Subcutaneous abdominal adipose tissue (tissue), 5 donors: Measurements from ENCODE around the gene GRIFIN.
A peak's percentile ranks its signal among the peaks of the same experiment; 100 is the strongest.
"Not testable (repeated sequence)": the region's sequence is repeated elsewhere in the genome, so short reads cannot be mapped to it uniquely, and the experiment has no call there.

Source experiments
- H3K27ac ChIP-seq: one replicate; pipeline ENCODE4 v1.7.0; 2013; ENCODE audit warnings: low read depth, mild to moderate bottlenecking, inconsistent platforms, low read length, moderate library complexity
- H3K27me3 ChIP-seq, 5 donors: one replicate each; pipeline ENCODE4 v1.7.0; 2013; ENCODE audit warnings: low read length in 5 of 5, inconsistent platforms in 1 of 5; ENCODE audit not compliant: control insufficient read depth in 5 of 5, insufficient read depth in 4 of 5
- H3K36me3 ChIP-seq, 5 donors: one replicate each; pipeline ENCODE4 v1.7.0; 2013; ENCODE audit warnings: low read length in 5 of 5; ENCODE audit not compliant: control insufficient read depth in 5 of 5, insufficient read depth in 5 of 5
- H3K4me1 ChIP-seq, 5 donors: one replicate each; pipeline ENCODE4 v1.7.0; 2013; ENCODE audit warnings: low read length in 5 of 5, mild to moderate bottlenecking in 3 of 5, moderate library complexity in 1 of 5; ENCODE audit not compliant: control insufficient read depth in 5 of 5, insufficient read depth in 5 of 5
- H3K4me3 ChIP-seq, 5 donors: one replicate each; pipeline ENCODE4 v1.7.0; 2013; ENCODE audit warnings: low read length in 5 of 5, low read depth in 1 of 5
- H3K9ac ChIP-seq, 5 donors: one replicate each; pipeline ENCODE4 v1.7.0; 2013; ENCODE audit warnings: low read length in 5 of 5, mild to moderate bottlenecking in 4 of 5, moderate library complexity in 3 of 5
- H3K9me3 ChIP-seq, 5 donors: one replicate each; pipeline ENCODE4 v1.7.0; 2013; ENCODE audit warnings: low read length in 5 of 5; ENCODE audit not compliant: control insufficient read depth in 5 of 5
- donor health status: healthy.
- donor health status: healthy.
- donor health status: healthy.
- donor health status: healthy.
- donor health status: healthy.

GRIFIN gene

GRCh38 chr7:2473496-2474180 lies 2.6 kb downstream of the GRIFIN start:
- Histone ChIP-seq H3K4me1 (peaks cover 9 to 33% (median 27%) of the 10 kb centered on the region in 5 donors), H3K36me3 (no peaks in the 10 kb centered on the region), H3K9me3 (no peaks in the 10 kb centered on the region), H3K27ac (no peak overlapping the region), H3K9ac (no peak overlapping the region), H3K4me3 (no peak overlapping the region), H3K27me3 (peaks cover 0 to 3% (median 0%) of the 10 kb centered on the region in 5 donors)

GRCh38 chr7:2472739-2473138 lies 3.5 kb downstream of the GRIFIN start:
- H3K27ac ChIP-seq: no peak overlapping the region
- peaks cover 0 to 3% (median 0%) of the 10 kb centered on the region in 5 donors for H3K27me3 ChIP-seq
- H3K4me3 ChIP-seq: no peak overlapping the region

GRCh38 chr7:2471396-2471795 lies 4.8 kb downstream of the GRIFIN start:
- Histone ChIP-seq H3K9me3 (no peaks in the 10 kb centered on the region), H3K4me3 (no peak overlapping the region), H3K4me1 (peaks cover 0 to 19% (median 12%) of the 10 kb centered on the region in 5 donors), H3K9ac (no peak overlapping the region), H3K27ac (no peak overlapping the region), H3K36me3 (no peaks in the 10 kb centered on the region), H3K27me3 (peaks cover 0 to 2% (median 0%) of the 10 kb centered on the region in 5 donors)

More at GRCh38 chr7:2472739-2473138, 3.5 kb downstream of the GRIFIN start:
- no peaks in the 10 kb centered on the region for H3K36me3 ChIP-seq
- H3K9me3 ChIP-seq: no peaks in the 10 kb centered on the region
- no peak overlapping the region for H3K9ac ChIP-seq
- H3K4me1 ChIP-seq: peaks cover under 1 to 27% (median 20%) of the 10 kb centered on the region in 5 donors

- no peak overlapping the region for H3K27ac ChIP-seq
- no peaks in the 10 kb centered on the region for H3K36me3 ChIP-seq
- H3K9ac ChIP-seq: no peak overlapping the region
- no peak overlapping the region for H3K4me3 ChIP-seq
- H3K27me3 ChIP-seq: peaks cover 0 to 2% (median 0%) of the 10 kb centered on the region in 5 donors
- H3K9me3 ChIP-seq: no peaks in the 10 kb centered on the region
- peaks cover 0 to 19% (median 12%) of the 10 kb centered on the region in 5 donors for H3K4me1 ChIP-seq
These were observed 5.2 kb downstream of the GRIFIN start for GRCh38 chr7:2471022-2471329.

- Histone ChIP-seq H3K9me3 (no peaks in the 10 kb centered on the region), H3K36me3 (no peaks in the 10 kb centered on the region), H3K27me3 (peaks cover 0 to 2% (median 0%) of the 10 kb centered on the region in 5 donors), H3K27ac (no peak overlapping the region), H3K9ac (no peak overlapping the region), H3K4me1 (peaks cover 0 to 19% (median 12%) of the 10 kb centered on the region in 5 donors), H3K4me3 (no peak overlapping the region)
These were observed 5.8 kb downstream of the GRIFIN start for GRCh38 chr7:2470204-2471021.

- H3K27ac ChIP-seq, H3K4me3 ChIP-seq, H3K27me3 ChIP-seq, H3K9ac ChIP-seq, H3K36me3 ChIP-seq, H3K9me3 ChIP-seq: not testable (repeated sequence)
- peaks cover 0 to 19% (median 12%) of the 10 kb centered on the region in 5 donors for H3K4me1 ChIP-seq
These were observed 6.6 kb downstream of the GRIFIN start for GRCh38 chr7:2469460-2470203.

GRCh38 chr7:2468227-2468626 lies 8.0 kb downstream of the GRIFIN start:
- Histone ChIP-seq H3K4me3 (no peak overlapping the region), H3K27ac (no peak overlapping the region), H3K4me1 (peaks cover 0 to 19% (median 12%) of the 10 kb centered on the region in 5 donors), H3K9me3 (no peaks in the 10 kb centered on the region), H3K9ac (peak overlapping the region in 1 of 5 donors; percentile 52), H3K36me3 (no peaks in the 10 kb centered on the region), H3K27me3 (no peaks in the 10 kb centered on the region)

- no peak overlapping the region for H3K27ac ChIP-seq
- no peak overlapping the region for H3K4me3 ChIP-seq
- H3K4me1 ChIP-seq: peaks cover 0 to 17% (median 11%) of the 10 kb centered on the region in 5 donors
- no peaks in the 10 kb centered on the region for H3K27me3 ChIP-seq
- H3K9me3 ChIP-seq: no peaks in the 10 kb centered on the region
- H3K36me3 ChIP-seq: no peaks in the 10 kb centered on the region
- H3K9ac ChIP-seq: no peak overlapping the region
These were observed 9.5 kb downstream of the GRIFIN start for GRCh38 chr7:2466675-2467074.

- Histone ChIP-seq H3K9me3 (no peaks in the 10 kb centered on the region), H3K4me1 (peaks cover 0 to 10% (median 5%) of the 10 kb centered on the region in 5 donors), H3K27ac (no peak overlapping the region), H3K4me3 (no peak overlapping the region), H3K27me3 (no peaks in the 10 kb centered on the region), H3K36me3 (no peaks in the 10 kb centered on the region), H3K9ac (no peak overlapping the region)
These were observed 10.3 kb downstream of the GRIFIN start for GRCh38 chr7:2465928-2466327.

GRCh38 chr7:2462731-2463130 lies 13.5 kb downstream of the GRIFIN start:
- no peak overlapping the region for H3K9ac ChIP-seq
- H3K4me3 ChIP-seq: no peak overlapping the region
- H3K9me3 ChIP-seq: no peaks in the 10 kb centered on the region
- peaks cover 0 to 5% (median 0%) of the 10 kb centered on the region in 5 donors for H3K27me3 ChIP-seq
- no peaks in the 10 kb centered on the region for H3K4me1 ChIP-seq
- H3K36me3 ChIP-seq: no peaks in the 10 kb centered on the region
- no peak overlapping the region for H3K27ac ChIP-seq
